ENCODE results near the gene ANO7. TPM values are rescaled to one million over a fixed set of nuclear protein-coding genes. Genes with fewer than 3 reads are reported as not detected.

ANO7 gene
- total RNA-seq, 4 donors from 2014 or later, result 0.50 to 0.65 (median 0.60) TPM; not detected in 1

GRCh38 chr2:241234066-241234790 lies 45.8 kb downstream of the ANO7 start:
- DNase-seq (ENCODE audit: low spot score), result no peak
- no peak for TF ChIP-seq CTCF (IDR thresholded peaks at IDR 0.05)
- no peak for ATAC-seq (ENCODE audit: low FRiP score)

GRCh38 chr2:241234962-241235740 lies 46.7 kb downstream of the ANO7 start:
- ATAC-seq (ENCODE audit: low FRiP score), result no peak
- no peak for TF ChIP-seq CTCF (IDR thresholded peaks at IDR 0.05)
- no peak for DNase-seq (ENCODE audit: low spot score)

- ATAC-seq (ENCODE audit: low FRiP score) (no peak), DNase-seq (ENCODE audit: low spot score) (no peak)
- TF ChIP-seq CTCF (IDR thresholded peaks at IDR 0.05), result no peak
Measured at GRCh38 chr2:241235859-241236593, 47.5 kb downstream of the ANO7 start.

GRCh38 chr2:241237047-241237446 lies 48.6 kb downstream of the ANO7 start:
- DNase-seq (ENCODE audit: low spot score) (no peak), ATAC-seq (ENCODE audit: low FRiP score) (no peak)
- no peak for TF ChIP-seq CTCF (IDR thresholded peaks at IDR 0.05)

GRCh38 chr2:241237949-241238371 lies 49.5 kb downstream of the ANO7 start:
- TF ChIP-seq CTCF (IDR thresholded peaks at IDR 0.05), result no peak
- ATAC-seq (ENCODE audit: low FRiP score), result no peak
- no peak for DNase-seq (ENCODE audit: low spot score)

GRCh38 chr2:241238693-241239198 lies 50.3 kb downstream of the ANO7 start:
- ATAC-seq (ENCODE audit: low FRiP score), result no peak
- no peak for DNase-seq (ENCODE audit: low spot score)
- no peak for TF ChIP-seq CTCF (IDR thresholded peaks at IDR 0.05)

All from omental fat pad (tissue), 4 donors.